Type B pancreatic cell (in vitro differentiated cells): ENCODE data around the gene R3HDML. TPM values are rescaled to one million over a fixed set of nuclear protein-coding genes. Genes with fewer than 3 reads are reported as not detected.

Experiments used
- DNase-seq: peaks from one replicate; pipeline ENCODE4 v3.0.0; 2021; ENCODE audit warnings: mixed read lengths; ENCODE audit not compliant: unreplicated experiment; ENCODE audit errors: extremely low spot score
- H3K27ac Mint-ChIP-seq: 2 replicates; pipeline ENCODE4 v1.8.0; 2021; ENCODE audit warnings: mild to moderate bottlenecking, mixed read lengths
- H3K27me3 Mint-ChIP-seq: 2 replicates; pipeline ENCODE4 v1.8.0; 2021; ENCODE audit warnings: mixed read lengths
- H3K36me3 Mint-ChIP-seq: 2 replicates; pipeline ENCODE4 v1.8.0; 2021; ENCODE audit warnings: mixed read lengths
- H3K4me1 Mint-ChIP-seq: one replicate; pipeline ENCODE4 v1.8.0; 2021; ENCODE audit warnings: mixed read lengths; ENCODE audit not compliant: unreplicated experiment
- H3K4me3 Mint-ChIP-seq: 2 replicates; pipeline ENCODE4 v1.8.0; 2021; ENCODE audit warnings: mild to moderate bottlenecking, mixed read lengths
- H3K9me3 Mint-ChIP-seq: 2 replicates; pipeline ENCODE4 v1.8.0; 2021; ENCODE audit warnings: mixed read lengths
- CTCF ChIP-seq: fragments of 200-600 bp; sonication (generic); conservative IDR thresholded peaks from 2 replicates; pipeline ENCODE4 v1.5.0; 2021; ENCODE audit warnings: antibody characterized with exemption, mild to moderate bottlenecking
- total RNA-seq: library from RNA; stranded (reverse); gene quantifications from 2 replicates; pipeline ENCODE4 v1.2.1, GENCODE V29; 2021; ENCODE audit warnings: low replicate concordance

Gene R3HDML
- total RNA-seq, 1 donor from 2014 or later = not detected

DNA sequence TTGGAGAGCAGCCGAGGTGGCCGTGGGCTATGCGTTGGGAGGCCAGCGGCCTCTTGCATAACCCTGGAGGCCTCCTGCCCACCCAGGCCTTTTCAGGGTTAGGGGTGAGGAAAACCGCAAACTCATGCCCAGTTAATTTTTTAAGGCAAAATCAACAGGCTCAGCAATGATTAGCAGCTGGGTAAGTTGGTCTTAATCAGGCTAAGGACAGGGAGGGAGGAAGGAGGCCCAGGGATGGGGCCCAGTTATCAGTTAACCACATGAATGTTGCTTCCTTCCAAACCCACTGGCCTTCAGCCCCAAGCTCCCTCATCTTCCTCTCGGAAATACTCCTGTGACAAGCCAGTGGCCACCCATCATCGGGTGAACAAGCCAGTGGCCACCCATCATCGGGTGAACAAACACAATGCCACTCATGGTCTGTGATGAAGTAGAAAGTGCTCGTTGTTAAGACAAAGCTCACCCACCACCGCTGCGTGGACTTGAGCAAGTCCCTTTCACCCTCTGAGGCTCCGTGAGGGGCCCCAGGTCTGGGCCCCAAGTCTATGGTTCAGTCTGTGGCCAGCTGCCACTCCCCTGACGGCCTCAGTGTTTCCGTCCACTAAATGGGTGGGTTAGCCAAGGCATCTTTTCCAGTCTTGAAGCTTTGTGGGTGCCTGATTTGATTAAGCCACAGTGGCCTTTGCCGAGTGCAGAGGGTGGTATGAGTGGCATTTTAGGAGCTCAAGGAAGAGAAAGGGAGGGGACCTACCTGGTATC, 58.0 kb downstream of the R3HDML start:
- no peaks in the 10 kb centered on the region for H3K4me1 Mint-ChIP-seq
- no peak overlapping the region for H3K4me3 Mint-ChIP-seq
- DNase-seq = no peak
- TF ChIP-seq CTCF = no peak
- peaks cover 34% of the 10 kb centered on the region for H3K27me3 Mint-ChIP-seq
- H3K9me3 Mint-ChIP-seq = no peaks in the 10 kb centered on the region
- H3K27ac Mint-ChIP-seq = peak overlapping the region; percentile 77
- H3K36me3 Mint-ChIP-seq = no peaks in the 10 kb centered on the region

- H3K4me1 Mint-ChIP-seq = peaks cover under 1% of the 10 kb centered on the region
- no peak overlapping the region for H3K27ac Mint-ChIP-seq
- H3K9me3 Mint-ChIP-seq = no peaks in the 10 kb centered on the region
- H3K27me3 Mint-ChIP-seq = peaks cover 34% of the 10 kb centered on the region
- DNase-seq = no peak
- TF ChIP-seq CTCF = no peak
- H3K4me3 Mint-ChIP-seq = no peak overlapping the region
- H3K36me3 Mint-ChIP-seq = no peaks in the 10 kb centered on the region
Observed at GRCh38 chr20:44395461-44396340, 58.9 kb downstream of the R3HDML start.

DNA sequence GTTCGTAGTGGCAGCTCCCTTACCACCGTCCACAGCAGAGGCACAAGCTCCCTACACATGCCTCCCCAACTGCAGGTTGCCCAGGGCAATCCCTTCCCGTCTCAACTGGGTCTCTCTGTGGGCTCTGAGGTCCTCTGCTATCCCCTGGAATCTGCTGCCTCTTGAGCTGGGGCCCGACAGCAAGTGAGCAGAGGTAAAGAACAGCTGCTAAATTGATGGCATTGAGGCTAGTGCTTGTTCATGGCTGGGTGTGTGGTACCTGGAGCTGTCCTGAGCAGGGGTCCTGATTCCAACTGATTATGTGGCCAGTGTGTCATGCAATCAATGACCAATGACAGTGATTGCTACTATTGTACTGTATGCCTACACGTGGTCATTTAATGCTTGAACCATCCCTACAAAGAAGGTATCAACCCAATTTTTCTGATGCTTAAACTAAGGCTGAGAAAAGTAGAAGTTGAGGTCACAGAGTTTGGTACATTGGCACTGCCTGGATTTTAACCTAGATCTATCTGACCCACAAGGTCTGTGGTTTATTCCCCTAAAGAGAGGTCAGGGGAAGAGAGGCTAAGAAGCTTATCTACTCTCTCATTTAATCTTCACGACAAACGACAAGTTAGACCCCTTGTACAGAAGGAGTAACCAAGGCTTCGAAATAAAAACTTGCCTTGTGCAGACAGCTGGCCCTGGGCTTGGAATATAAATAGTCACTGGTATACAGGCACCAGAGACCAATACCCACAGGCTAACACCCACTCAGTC, 59.7 kb downstream of the R3HDML start:
- Mint-ChIP-seq H3K27me3 (peaks cover 29% of the 10 kb centered on the region), H3K4me1 (peaks cover 4% of the 10 kb centered on the region), H3K4me3 (no peak overlapping the region), H3K27ac (no peak overlapping the region), H3K9me3 (no peaks in the 10 kb centered on the region), H3K36me3 (no peaks in the 10 kb centered on the region)
- DNase-seq = no peak
- no peak for TF ChIP-seq CTCF

- no peak for DNase-seq
- Mint-ChIP-seq H3K27ac (no peak overlapping the region), H3K36me3 (no peaks in the 10 kb centered on the region), H3K4me3 (no peak overlapping the region), H3K9me3 (no peaks in the 10 kb centered on the region), H3K4me1 (peaks cover 4% of the 10 kb centered on the region), H3K27me3 (peaks cover 30% of the 10 kb centered on the region)
- no peak for TF ChIP-seq CTCF
Observed at GRCh38 chr20:44398335-44398734, 61.5 kb downstream of the R3HDML start.

DNA sequence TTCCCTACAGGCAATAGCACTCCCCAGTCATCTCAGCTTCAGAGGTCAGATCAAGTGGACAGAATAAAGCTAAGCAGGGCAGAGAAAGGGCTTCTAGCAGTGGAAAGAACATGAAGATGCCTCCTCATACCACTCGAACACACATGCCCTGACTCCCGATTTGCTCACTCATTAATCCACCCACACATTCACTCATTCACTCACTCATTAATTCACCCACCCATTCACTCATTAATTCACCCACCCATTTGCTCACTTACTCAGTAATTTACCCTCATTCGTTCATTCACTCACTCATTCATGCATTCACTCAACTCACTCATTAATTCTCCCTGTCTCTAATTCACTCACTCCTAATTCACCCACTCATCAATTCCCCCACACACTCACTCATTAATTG, 62.6 kb downstream of the R3HDML start:
- Mint-ChIP-seq H3K27ac (no peak overlapping the region), H3K4me1 (peaks cover 4% of the 10 kb centered on the region)
- TF ChIP-seq CTCF = no peak

More for the DNA sequence above, 62.6 kb downstream of the R3HDML start:
- DNase-seq = no peak
- Mint-ChIP-seq H3K36me3 (no peaks in the 10 kb centered on the region), H3K9me3 (no peaks in the 10 kb centered on the region), H3K27me3 (peaks cover 27% of the 10 kb centered on the region), H3K4me3 (no peak overlapping the region)
